CD4-positive, alpha-beta T cell (primary cell): ENCODE measurements around the gene HTR4. TPM values are rescaled to one million over a fixed set of nuclear protein-coding genes. Genes with fewer than 3 reads are reported as not detected.

Experiments
- ATAC-seq: fragments of 200-7000 bp; cut with Tn5 transposase; one replicate; pipeline ENCODE4 v1.10.0; 2022; ENCODE audit warnings: mild to moderate bottlenecking; ENCODE audit not compliant: poor library complexity
- CTCF ChIA-PET: fragments of 350-600 bp; sonication (Branson Sonifier 250); formaldehyde crosslinking; loops from one replicate; lab custom pipeline; 2021; ENCODE audit warnings: antibody characterized with exemption, inconsistent platforms; lab: Charles Lee
- POLR2A ChIA-PET: fragments of 350-600 bp; sonication (Branson Sonifier 250); formaldehyde crosslinking; loops from one replicate; lab custom pipeline; 2021; ENCODE audit warnings: antibody characterized with exemption, inconsistent platforms; lab: Charles Lee
- DNase-seq, 14 experiments: peaks; one replicate each; pipeline ENCODE4 v3.0.0-alpha.2; 2013 to 2020; ENCODE audit warnings: mixed read lengths in 2 of 14
- H3K27ac ChIP-seq, 2 donors: one replicate each; pipeline versions ENCODE4 v1.5.1 to v1.7.0; 2013; ENCODE audit warnings: low read length in 2 of 2, low read depth in 1 of 2, mild to moderate bottlenecking in 1 of 2
- H3K27me3 ChIP-seq, 2 experiments: 1 replicate in 1 of 2; 2 replicates in 1 of 2; pipeline versions ENCODE4 v1.6.1 to v1.7.0; 2013; ENCODE audit warnings: low read length in 2 of 2, control low read depth in 1 of 2, mild to moderate bottlenecking in 1 of 2, moderate library complexity in 1 of 2; ENCODE audit not compliant: insufficient read depth in 2 of 2, control insufficient read depth in 1 of 2
- H3K36me3 ChIP-seq: one replicate; pipeline ENCODE4 v1.6.1; 2013; ENCODE audit warnings: low read length, control low read depth; ENCODE audit not compliant: insufficient read depth
- H3K4me1 ChIP-seq: one replicate; pipeline ENCODE4 v1.6.1; 2013; ENCODE audit warnings: low read length, control low read depth; ENCODE audit not compliant: insufficient read depth
- H3K4me3 ChIP-seq: one replicate; pipeline ENCODE4 v1.5.1; 2013; ENCODE audit warnings: mild to moderate bottlenecking, low read length, moderate library complexity
- H3K9me3 ChIP-seq, 2 experiments: 1 replicate in 1 of 2; 2 replicates in 1 of 2; pipeline versions ENCODE4 v1.6.1 to v1.7.0; 2013; ENCODE audit warnings: low read length in 2 of 2, mild to moderate bottlenecking in 2 of 2, control low read depth in 1 of 2, moderate library complexity in 1 of 2; ENCODE audit not compliant: control insufficient read depth in 1 of 2, insufficient read depth in 1 of 2
- H3K27ac Mint-ChIP-seq: one replicate; pipeline ENCODE4 v1.8.0; 2020; ENCODE audit warnings: mixed read lengths
- H3K27me3 Mint-ChIP-seq: one replicate; pipeline ENCODE4 v1.8.0; 2021; ENCODE audit warnings: mixed read lengths
- H3K36me3 Mint-ChIP-seq: one replicate; pipeline ENCODE4 v1.8.0; 2021; ENCODE audit warnings: low read depth, mixed read lengths
- H3K4me1 Mint-ChIP-seq: one replicate; pipeline ENCODE4 v1.8.0; 2021; ENCODE audit warnings: low read depth, mixed read lengths
- H3K4me3 Mint-ChIP-seq: one replicate; pipeline ENCODE4 v1.8.0; 2020; ENCODE audit warnings: mild to moderate bottlenecking, mixed read lengths
- H3K9me3 Mint-ChIP-seq: one replicate; pipeline ENCODE4 v1.8.0; 2020; ENCODE audit warnings: mixed read lengths
- CTCF ChIP-seq: fragments of 200-600 bp; IDR thresholded peaks from one replicate; pipeline ENCODE4 v1.8.0; 2022; ENCODE audit warnings: antibody characterized with exemption, mild to moderate bottlenecking
- intact Hi-C, 2 experiments: fragments of 100-400 bp; cut with DNase I in 1 of 2; cut with micrococcal nuclease in 1 of 2; formaldehyde crosslinking; loops; one replicate each; pipeline versions ENCODE4 v1.15.1 to v1.9.0; 2023 to 2025; cut with DNase I, micrococcal nuclease
- total RNA-seq, 174 experiments: library from RNA in 2 of 174; stranded (reverse) in 2 of 174; gene quantifications; one replicate each; pipeline ENCODE4 v1.2.3 and lab custom pipeline; 2021 to 2026

The HTR4 gene
- total RNA-seq, 2 experiments from 2014 or later: not detected

- Mint-ChIP-seq H3K4me1 (no peaks in the 10 kb centered on the region), H3K27me3 (peaks cover 49% of the 10 kb centered on the region), H3K27ac (no peak overlapping the region), H3K36me3 (no peaks in the 10 kb centered on the region), H3K4me3 (no peak overlapping the region), H3K9me3 (no peaks in the 10 kb centered on the region)
- Histone ChIP-seq H3K4me3 (no peak overlapping the region), H3K9me3 (no peaks in the 10 kb centered on the region), H3K27ac (no peak overlapping the region), H3K27me3 (peaks cover 0 to 23% of the 10 kb centered on the region in 2 experiments), H3K36me3 (no peaks in the 10 kb centered on the region), H3K4me1 (no peaks in the 10 kb centered on the region)
- no peak for TF ChIP-seq CTCF
- no peak for ATAC-seq
- intact Hi-C loops: no loop called here
- ChIA-PET POLR2A (no interaction called here), CTCF (interaction anchor here (0.9 kb wide), 1 partner anchor 10 kb away, joined by 3 read pairs; no protein-coding TSS in a partner anchor)
- DNase-seq: no peak
Observed at GRCh38 chr5:148491015-148491792, 163.1 kb downstream of the HTR4 start.

DNA sequence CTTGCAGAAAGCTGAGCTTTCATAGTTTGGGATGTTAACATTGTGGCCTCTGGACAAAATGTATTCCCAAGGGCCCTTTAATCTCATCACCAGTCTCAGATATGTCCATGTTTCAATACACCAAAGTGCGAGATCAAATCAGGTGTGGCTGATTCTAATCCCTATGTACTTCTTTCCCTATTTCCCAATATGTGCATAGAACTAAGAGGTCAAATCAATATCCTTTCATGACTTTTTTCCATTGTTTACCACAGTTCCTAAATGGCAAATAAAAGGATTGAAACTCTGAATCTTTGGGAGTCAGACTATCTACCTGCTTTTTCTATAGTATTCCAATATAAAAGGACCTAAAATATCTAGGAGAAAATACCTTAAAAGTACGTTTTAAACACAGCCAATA lies 165.6 kb downstream of the HTR4 start:
- no peak for TF ChIP-seq CTCF
- Mint-ChIP-seq H3K36me3 (no peaks in the 10 kb centered on the region), H3K4me1 (no peaks in the 10 kb centered on the region), H3K9me3 (no peaks in the 10 kb centered on the region), H3K27ac (no peak overlapping the region), H3K27me3 (peaks cover 60% of the 10 kb centered on the region), H3K4me3 (no peak overlapping the region)
- intact Hi-C loops: loop anchor here in 1 of 2 experiments (10.0 kb wide), 1 partner anchor 314 kb away; no protein-coding TSS in a partner anchor
- Histone ChIP-seq H3K36me3 (no peaks in the 10 kb centered on the region), H3K4me3 (no peak overlapping the region), H3K4me1 (no peaks in the 10 kb centered on the region), H3K27ac (no peak overlapping the region), H3K9me3 (no peaks in the 10 kb centered on the region), H3K27me3 (peaks cover 2 to 23% of the 10 kb centered on the region in 2 experiments)
- ATAC-seq: no peak
- ChIA-PET POLR2A (no interaction called here), CTCF (no interaction called here)
- DNase-seq: no peak

DNA sequence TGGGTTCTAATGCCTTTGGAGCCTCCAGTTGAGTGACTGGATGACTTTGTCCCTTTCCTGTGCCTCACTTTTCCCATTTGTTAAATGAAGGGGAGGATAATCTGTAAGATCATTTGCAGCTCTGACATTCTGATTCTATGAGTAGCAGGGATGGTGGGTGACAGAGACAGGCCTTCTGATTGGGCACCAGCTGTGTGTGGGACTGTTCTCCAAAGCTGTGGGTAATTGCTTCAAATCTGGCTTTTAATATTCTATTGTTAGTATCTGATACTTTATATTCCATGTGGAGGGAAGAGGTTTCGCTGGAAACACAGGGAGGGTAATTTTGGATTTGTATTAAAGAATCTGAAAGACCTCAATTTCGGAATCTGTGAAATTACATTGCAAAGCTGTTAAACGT lies 167.9 kb downstream of the HTR4 start:
- intact Hi-C loops: loop anchor here in 1 of 2 experiments (10.0 kb wide), 1 partner anchor 312 kb away; no protein-coding TSS in a partner anchor
- ATAC-seq (no peak), DNase-seq (no peak)
- no peaks in the 10 kb centered on the region for H3K4me1 ChIP-seq
- Mint-ChIP-seq H3K27me3 (peaks cover 66% of the 10 kb centered on the region), H3K4me3 (no peak overlapping the region), H3K9me3 (no peaks in the 10 kb centered on the region), H3K27ac (no peak overlapping the region), H3K36me3 (no peaks in the 10 kb centered on the region), H3K4me1 (no peaks in the 10 kb centered on the region)
- no peak for TF ChIP-seq CTCF
- POLR2A ChIA-PET: no interaction called here
- CTCF ChIA-PET: no interaction called here
- H3K27ac ChIP-seq: no peak overlapping the region
- no peaks in the 10 kb centered on the region for H3K36me3 ChIP-seq
- H3K27me3 ChIP-seq: peaks cover 2 to 21% of the 10 kb centered on the region in 2 experiments
- H3K4me3 ChIP-seq: no peak overlapping the region
- H3K9me3 ChIP-seq: no peaks in the 10 kb centered on the region
